NB4 (cell line): ENCODE data around the gene FAM222A.

Experiments used
- MAX ChIP-seq: IDR thresholded peaks from 2 replicates; pipeline ENCODE4 v1.6.1; 2011; ENCODE audit warnings: low read depth, low read length
- POLR2A ChIP-seq: IDR thresholded peaks from 2 replicates; pipeline ENCODE4 v1.6.1; 2011; ENCODE audit warnings: mild to moderate bottlenecking; ENCODE audit not compliant: insufficient read length; ENCODE audit errors: extremely low read depth
- TF ChIP-seq, protein P1 (sequence below): IDR thresholded peaks from one replicate; pipeline ENCODE4 v1.5.1; 2012; ENCODE audit warnings: low read depth, low read length

GRCh38 chr12:109753054-109753401, 39.4 kb downstream of the FAM222A start:
- TF ChIP-seq, protein P1, sequence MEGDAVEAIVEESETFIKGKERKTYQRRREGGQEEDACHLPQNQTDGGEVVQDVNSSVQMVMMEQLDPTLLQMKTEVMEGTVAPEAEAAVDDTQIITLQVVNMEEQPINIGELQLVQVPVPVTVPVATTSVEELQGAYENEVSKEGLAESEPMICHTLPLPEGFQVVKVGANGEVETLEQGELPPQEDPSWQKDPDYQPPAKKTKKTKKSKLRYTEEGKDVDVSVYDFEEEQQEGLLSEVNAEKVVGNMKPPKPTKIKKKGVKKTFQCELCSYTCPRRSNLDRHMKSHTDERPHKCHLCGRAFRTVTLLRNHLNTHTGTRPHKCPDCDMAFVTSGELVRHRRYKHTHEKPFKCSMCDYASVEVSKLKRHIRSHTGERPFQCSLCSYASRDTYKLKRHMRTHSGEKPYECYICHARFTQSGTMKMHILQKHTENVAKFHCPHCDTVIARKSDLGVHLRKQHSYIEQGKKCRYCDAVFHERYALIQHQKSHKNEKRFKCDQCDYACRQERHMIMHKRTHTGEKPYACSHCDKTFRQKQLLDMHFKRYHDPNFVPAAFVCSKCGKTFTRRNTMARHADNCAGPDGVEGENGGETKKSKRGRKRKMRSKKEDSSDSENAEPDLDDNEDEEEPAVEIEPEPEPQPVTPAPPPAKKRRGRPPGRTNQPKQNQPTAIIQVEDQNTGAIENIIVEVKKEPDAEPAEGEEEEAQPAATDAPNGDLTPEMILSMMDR: no peak
- TF ChIP-seq POLR2A: no peak
- TF ChIP-seq MAX: no peak
